ENCODE results near the gene ADAD2. TPM values are rescaled to one million over a fixed set of nuclear protein-coding genes. Genes with fewer than 3 reads are reported as not detected.

ADAD2 gene
- total RNA-seq, 2 experiments from 2014 or later, result 0.30 to 0.45 TPM

DNA sequence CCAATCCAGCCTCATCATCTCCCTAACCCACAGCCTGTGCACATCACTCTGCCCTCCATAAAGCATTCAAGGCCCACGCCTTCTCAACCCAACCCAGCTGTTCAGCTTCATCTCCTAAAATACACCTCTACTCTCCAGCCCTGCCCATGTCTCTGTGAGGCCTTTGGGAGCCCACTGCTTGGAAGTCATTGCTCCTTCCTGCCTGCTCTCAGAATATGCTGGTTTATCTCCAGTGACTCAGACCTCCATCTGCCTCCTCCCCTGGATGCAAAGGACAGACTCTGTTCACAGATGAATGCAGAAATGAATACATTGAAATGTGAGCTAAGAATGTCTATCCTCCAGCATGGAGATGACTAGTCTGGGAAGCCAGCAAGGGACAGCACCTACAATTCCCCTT is 29.9 kb downstream of the ADAD2 start:
- intact Hi-C loops (cut with micrococcal nuclease), result no loop called here
- H3K27me3 Mint-ChIP-seq (ENCODE audit: low read depth), result no peaks in the 10 kb centered on the region
- no peak overlapping the region for H3K27ac Mint-ChIP-seq
- H3K9me3 Mint-ChIP-seq, result no peaks in the 10 kb centered on the region
- H3K36me3 Mint-ChIP-seq (ENCODE audit: low read depth), result no peaks in the 10 kb centered on the region
- H3K4me1 Mint-ChIP-seq (ENCODE audit: low read depth), result no peaks in the 10 kb centered on the region
- H3K4me3 Mint-ChIP-seq, result no peak overlapping the region
- no peak for DNase-seq
- CTCF ChIA-PET, result no interaction called here

DNA sequence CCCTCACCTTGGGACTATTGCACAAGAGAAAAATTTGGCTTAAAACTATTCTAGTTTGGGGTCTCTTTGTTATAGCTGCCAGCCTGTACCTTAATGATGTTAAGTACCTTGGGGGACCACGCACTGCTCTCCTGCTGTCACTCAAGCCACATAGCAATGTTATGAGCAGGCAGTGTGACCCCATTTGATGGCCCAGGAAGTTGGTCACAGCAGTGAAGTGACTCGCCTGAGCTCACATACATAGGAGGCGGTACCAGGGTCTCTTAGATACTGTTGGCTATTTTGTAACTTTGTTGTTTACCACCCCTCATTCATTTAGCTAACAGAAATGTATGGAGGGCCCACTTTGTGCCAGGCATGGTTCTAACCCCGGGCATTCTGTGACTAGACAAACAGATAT is 32.5 kb downstream of the ADAD2 start:
- CTCF ChIA-PET, result no interaction called here
- no peaks in the 10 kb centered on the region for H3K4me1 Mint-ChIP-seq (ENCODE audit: low read depth)
- intact Hi-C loops (cut with micrococcal nuclease), result no loop called here

DNA sequence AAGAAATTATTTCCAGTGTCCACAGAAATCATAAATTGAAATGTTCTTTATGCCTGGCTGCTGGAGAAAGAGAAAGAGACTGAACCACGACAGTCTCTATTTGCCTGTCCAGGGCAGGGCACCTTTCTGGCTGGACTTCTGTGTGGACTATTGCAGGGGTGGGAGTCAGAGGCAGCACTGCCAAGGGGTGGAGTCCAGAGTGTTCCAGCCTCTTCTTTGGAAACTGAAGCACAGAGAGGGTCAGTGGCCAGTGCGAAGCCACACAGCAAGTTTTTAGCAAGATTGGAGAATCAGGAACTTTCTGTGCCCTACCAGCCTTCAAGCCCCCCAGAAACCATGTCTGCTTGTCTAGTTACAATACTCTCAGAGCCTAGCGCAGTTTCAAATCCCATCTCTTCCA is 33.6 kb downstream of the ADAD2 start:
- H3K36me3 Mint-ChIP-seq (ENCODE audit: low read depth), result no peaks in the 10 kb centered on the region
- H3K27ac Mint-ChIP-seq, result no peak overlapping the region
- no peak overlapping the region for H3K4me3 Mint-ChIP-seq
- no peak for DNase-seq
- CTCF ChIA-PET, result no interaction called here
- H3K9me3 Mint-ChIP-seq, result no peaks in the 10 kb centered on the region
- H3K27me3 Mint-ChIP-seq (ENCODE audit: low read depth), result peaks cover 5% of the 10 kb centered on the region
- H3K4me1 Mint-ChIP-seq (ENCODE audit: low read depth), result no peaks in the 10 kb centered on the region
- intact Hi-C loops (cut with micrococcal nuclease), result no loop called here

More for the DNA sequence above, 32.5 kb downstream of the ADAD2 start:
- Mint-ChIP-seq H3K4me3 (no peak overlapping the region), H3K9me3 (no peaks in the 10 kb centered on the region), H3K27me3 (ENCODE audit: low read depth) (peaks cover 5% of the 10 kb centered on the region), H3K36me3 (ENCODE audit: low read depth) (no peaks in the 10 kb centered on the region), H3K27ac (no peak overlapping the region)
- DNase-seq, result no peak

DNA sequence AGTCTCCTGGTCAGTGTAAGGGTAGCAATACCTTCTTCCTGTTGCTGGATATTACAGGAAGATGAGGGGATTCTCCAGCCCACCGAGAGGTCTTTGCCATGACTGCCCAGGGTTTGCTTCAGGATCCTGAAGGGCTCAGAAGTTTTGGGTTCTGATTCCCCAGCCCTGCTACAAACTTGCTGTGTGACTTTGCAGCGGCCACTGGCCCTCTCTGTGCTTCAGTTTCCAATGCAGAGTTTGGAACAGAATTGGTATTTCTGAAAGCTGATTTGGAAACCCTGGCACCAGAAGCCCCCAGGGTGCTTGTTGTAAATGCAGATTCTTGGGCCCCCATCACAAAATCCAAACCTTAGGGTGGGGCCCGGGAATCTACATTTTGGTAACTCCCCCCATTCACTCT is 34.2 kb downstream of the ADAD2 start:
- no peaks in the 10 kb centered on the region for H3K9me3 Mint-ChIP-seq
- no peak overlapping the region for H3K4me3 Mint-ChIP-seq
- DNase-seq, result no peak
- intact Hi-C loops (cut with micrococcal nuclease), result no loop called here
- H3K36me3 Mint-ChIP-seq (ENCODE audit: low read depth), result no peaks in the 10 kb centered on the region
- H3K27me3 Mint-ChIP-seq (ENCODE audit: low read depth), result peaks cover 5% of the 10 kb centered on the region
- CTCF ChIA-PET, result interaction anchor here (0.6 to 0.7 kb wide), 2 partner anchors 44 to 88 kb away, joined by 3 to 4 read pairs; no protein-coding TSS in a partner anchor
- no peak overlapping the region for H3K27ac Mint-ChIP-seq
- H3K4me1 Mint-ChIP-seq (ENCODE audit: low read depth), result no peaks in the 10 kb centered on the region

DNA sequence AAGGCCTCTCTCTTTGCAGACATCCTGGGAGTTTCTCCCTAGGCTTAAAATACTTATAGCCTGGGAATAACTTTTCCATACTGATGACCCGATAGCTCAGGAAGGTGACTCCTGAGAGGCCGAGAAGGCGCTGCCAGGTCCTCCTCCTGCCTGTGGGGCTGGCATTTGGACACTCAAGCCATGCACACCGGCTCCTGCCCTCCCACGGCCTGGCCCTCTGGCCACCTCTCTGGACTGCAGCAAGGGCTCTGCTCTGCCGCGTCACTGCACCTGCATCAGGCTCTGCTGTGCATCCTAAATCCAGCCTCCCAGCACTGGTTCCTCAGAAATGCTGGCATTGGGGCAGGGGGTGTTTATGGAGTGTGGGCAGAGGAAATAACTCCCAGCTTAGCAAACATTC is 34.6 kb downstream of the ADAD2 start:
- no peaks in the 10 kb centered on the region for H3K4me1 Mint-ChIP-seq (ENCODE audit: low read depth)
- CTCF ChIA-PET, result interaction anchor here (0.6 to 0.7 kb wide), 2 partner anchors 43 to 88 kb away, joined by 3 to 4 read pairs; no protein-coding TSS in a partner anchor
- H3K9me3 Mint-ChIP-seq, result no peaks in the 10 kb centered on the region
- H3K27ac Mint-ChIP-seq, result no peak overlapping the region
- H3K27me3 Mint-ChIP-seq (ENCODE audit: low read depth), result peaks cover 5% of the 10 kb centered on the region
- no peak for DNase-seq
- no peaks in the 10 kb centered on the region for H3K36me3 Mint-ChIP-seq (ENCODE audit: low read depth)
- H3K4me3 Mint-ChIP-seq, result no peak overlapping the region
- intact Hi-C loops (cut with micrococcal nuclease), result no loop called here

DNA sequence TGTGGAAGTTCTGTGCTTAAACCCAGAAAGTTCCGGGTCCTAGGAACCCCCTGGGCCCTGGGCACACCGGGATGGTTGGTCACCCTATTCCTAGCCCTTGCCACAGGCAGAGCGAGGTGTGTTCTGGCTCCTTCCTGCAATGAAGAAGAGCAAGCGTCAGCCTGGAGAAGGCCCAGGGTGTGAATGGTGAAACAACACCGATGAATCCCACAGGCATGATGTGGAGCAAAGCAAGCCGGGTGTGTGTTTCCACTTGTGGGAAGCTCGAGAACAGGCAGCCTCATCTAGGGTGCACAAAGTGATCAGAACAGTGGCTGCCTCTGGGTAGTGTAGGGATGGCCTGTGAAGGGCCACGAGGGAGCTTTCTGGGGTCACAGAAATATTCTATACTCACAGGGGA is 35.1 kb downstream of the ADAD2 start:
- H3K4me1 Mint-ChIP-seq (ENCODE audit: low read depth), result no peaks in the 10 kb centered on the region
- H3K36me3 Mint-ChIP-seq (ENCODE audit: low read depth), result no peaks in the 10 kb centered on the region
- H3K4me3 Mint-ChIP-seq, result no peak overlapping the region
- intact Hi-C loops (cut with micrococcal nuclease), result no loop called here
- CTCF ChIA-PET, result interaction anchor here (0.6 to 0.7 kb wide), 2 partner anchors 43 to 87 kb away, joined by 3 to 4 read pairs; no protein-coding TSS in a partner anchor
- DNase-seq, result no peak
- peaks cover 5% of the 10 kb centered on the region for H3K27me3 Mint-ChIP-seq (ENCODE audit: low read depth)
- no peak overlapping the region for H3K27ac Mint-ChIP-seq
- no peaks in the 10 kb centered on the region for H3K9me3 Mint-ChIP-seq

DNA sequence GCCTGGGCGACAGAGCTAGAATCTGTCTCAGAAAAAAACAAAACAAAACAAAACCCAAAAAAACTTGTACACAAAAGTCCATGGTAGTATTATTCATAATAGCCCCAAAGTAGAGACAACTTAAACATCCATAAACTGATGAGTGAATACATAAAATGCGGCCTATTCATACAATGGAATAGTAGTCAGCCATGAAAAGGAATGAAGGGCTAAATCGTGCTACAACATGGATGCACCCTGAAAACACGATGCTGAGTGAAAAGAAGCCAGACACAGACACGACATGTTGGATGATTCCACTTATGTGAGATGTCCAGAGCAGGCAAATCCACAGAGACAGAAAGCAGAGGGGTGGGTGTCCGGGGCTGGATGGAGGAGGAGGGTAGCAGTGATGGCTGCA is 36.6 kb downstream of the ADAD2 start:
- Mint-ChIP-seq H3K4me3 (no peak overlapping the region), H3K27me3 (ENCODE audit: low read depth) (peaks cover 5% of the 10 kb centered on the region), H3K36me3 (ENCODE audit: low read depth) (no peaks in the 10 kb centered on the region), H3K9me3 (no peaks in the 10 kb centered on the region), H3K4me1 (ENCODE audit: low read depth) (no peaks in the 10 kb centered on the region), H3K27ac (no peak overlapping the region)
- intact Hi-C loops (cut with micrococcal nuclease), result no loop called here
- CTCF ChIA-PET, result no interaction called here
- no peak for DNase-seq

DNA sequence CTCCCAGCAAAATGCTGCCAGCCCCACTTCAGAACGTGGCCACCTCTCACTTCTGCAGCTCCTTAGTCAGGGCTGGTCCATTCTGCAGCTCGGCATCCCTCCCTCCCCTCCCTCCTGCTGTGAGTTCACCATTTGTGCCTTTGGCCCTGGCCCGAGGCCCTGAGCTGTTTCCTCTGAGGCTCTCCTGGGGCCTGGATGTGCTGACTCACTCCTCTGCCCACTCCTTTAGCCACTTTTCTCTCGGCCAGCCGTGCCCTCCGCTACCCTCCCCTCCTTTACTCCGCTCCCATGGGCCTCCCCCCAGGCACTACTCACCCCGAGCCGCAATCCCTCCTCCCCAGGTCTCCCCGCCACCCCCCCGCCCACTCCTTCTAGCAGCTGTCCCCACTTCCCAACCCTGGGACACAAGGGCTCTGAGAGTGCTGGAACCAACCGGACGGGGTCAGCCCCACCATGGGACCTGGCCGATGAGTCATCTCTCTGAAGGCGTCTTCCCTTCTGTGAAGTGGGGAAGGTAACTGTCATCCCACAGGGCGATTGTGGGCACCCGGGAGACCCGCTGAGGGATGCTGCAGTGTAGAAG is 37.4 kb downstream of the ADAD2 start:
- DNase-seq, result no peak

DNA sequence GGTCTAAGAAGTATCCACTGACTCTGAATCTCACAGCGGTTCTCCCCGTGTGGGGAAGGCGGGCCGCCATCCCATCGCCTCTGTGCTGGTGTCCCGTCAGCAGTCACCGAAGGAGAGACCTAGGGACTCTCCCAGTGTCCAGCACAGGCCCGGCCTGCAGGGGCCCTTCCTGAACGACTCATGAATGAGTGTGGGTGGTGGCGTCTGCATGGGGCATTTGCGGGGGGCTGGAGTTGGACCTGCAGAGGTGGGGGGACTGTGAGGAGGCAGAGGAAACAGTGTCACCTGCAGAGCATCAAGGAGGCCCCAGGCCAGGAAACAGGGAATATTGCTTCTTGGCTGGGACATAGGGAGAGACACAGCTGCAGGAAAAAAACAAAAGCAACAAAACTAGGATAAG is 38.5 kb downstream of the ADAD2 start:
- Mint-ChIP-seq H3K27ac (no peak overlapping the region), H3K9me3 (no peaks in the 10 kb centered on the region), H3K27me3 (ENCODE audit: low read depth) (peaks cover 8% of the 10 kb centered on the region), H3K4me3 (no peak overlapping the region), H3K36me3 (ENCODE audit: low read depth) (no peaks in the 10 kb centered on the region), H3K4me1 (ENCODE audit: low read depth) (no peaks in the 10 kb centered on the region)
- CTCF ChIA-PET, result no interaction called here
- DNase-seq, result no peak
- intact Hi-C loops (cut with micrococcal nuclease), result no loop called here

More for the DNA sequence above, 37.4 kb downstream of the ADAD2 start:
- no peaks in the 10 kb centered on the region for H3K36me3 Mint-ChIP-seq (ENCODE audit: low read depth)
- no peaks in the 10 kb centered on the region for H3K9me3 Mint-ChIP-seq
- intact Hi-C loops (cut with micrococcal nuclease), result no loop called here
- H3K27me3 Mint-ChIP-seq (ENCODE audit: low read depth), result peaks cover 5% of the 10 kb centered on the region
- H3K27ac Mint-ChIP-seq, result no peak overlapping the region
- H3K4me3 Mint-ChIP-seq, result no peak overlapping the region
- CTCF ChIA-PET, result no interaction called here
- H3K4me1 Mint-ChIP-seq (ENCODE audit: low read depth), result no peaks in the 10 kb centered on the region

DNA sequence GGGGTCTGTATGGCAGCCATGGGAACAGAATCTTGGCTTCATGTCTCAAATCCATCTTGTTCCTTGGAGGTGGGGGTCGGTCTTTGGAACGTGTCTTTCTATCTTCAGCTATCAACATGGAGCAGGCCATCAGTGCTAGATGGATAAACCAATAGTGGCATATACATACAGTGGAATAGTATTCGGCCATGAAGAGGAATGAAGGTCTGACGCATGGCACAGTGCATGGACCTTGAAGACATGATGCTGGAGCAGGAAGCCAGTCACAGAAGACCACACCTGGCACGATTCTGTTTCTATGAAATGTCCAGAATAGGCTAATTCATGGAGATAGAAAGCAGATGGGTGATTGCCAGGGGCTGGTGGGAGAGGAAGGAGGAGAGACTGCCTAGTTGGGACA is 41.1 kb downstream of the ADAD2 start:
- H3K4me1 Mint-ChIP-seq (ENCODE audit: low read depth), result no peaks in the 10 kb centered on the region
- CTCF ChIA-PET, result no interaction called here
- H3K9me3 Mint-ChIP-seq, result no peaks in the 10 kb centered on the region
- H3K27me3 Mint-ChIP-seq (ENCODE audit: low read depth), result peaks cover 8% of the 10 kb centered on the region
- DNase-seq, result no peak
- H3K36me3 Mint-ChIP-seq (ENCODE audit: low read depth), result no peaks in the 10 kb centered on the region
- no peak overlapping the region for H3K27ac Mint-ChIP-seq
- H3K4me3 Mint-ChIP-seq, result no peak overlapping the region
- intact Hi-C loops (cut with micrococcal nuclease), result no loop called here

DNA sequence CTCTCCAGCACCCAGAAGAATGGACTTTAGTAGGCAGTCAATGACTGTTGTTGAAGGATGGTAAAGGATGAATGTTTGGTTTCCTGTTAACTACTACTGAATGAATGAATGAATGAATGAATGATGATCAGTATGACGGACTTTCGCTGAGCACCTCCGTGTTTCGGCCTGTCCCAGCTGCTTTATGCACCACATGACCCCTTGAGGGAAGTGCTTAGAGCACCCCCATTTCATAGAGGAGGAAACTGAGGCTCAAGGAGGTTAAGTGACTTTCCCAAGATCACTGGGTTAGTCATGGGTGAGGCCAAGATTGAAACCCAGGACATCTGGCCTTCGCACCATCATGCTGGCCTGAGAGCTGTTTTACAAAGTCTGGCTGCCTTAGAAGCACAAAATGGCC is 42.0 kb downstream of the ADAD2 start:
- intact Hi-C loops (cut with micrococcal nuclease), result no loop called here
- no peak overlapping the region for H3K4me3 Mint-ChIP-seq
- H3K36me3 Mint-ChIP-seq (ENCODE audit: low read depth), result no peaks in the 10 kb centered on the region
- H3K9me3 Mint-ChIP-seq, result no peaks in the 10 kb centered on the region
- no peaks in the 10 kb centered on the region for H3K4me1 Mint-ChIP-seq (ENCODE audit: low read depth)
- no peak for DNase-seq
- CTCF ChIA-PET, result interaction anchor here (0.5 to 0.6 kb wide), 2 partner anchors 57 to 567 kb away, joined by 3 read pairs; no protein-coding TSS in a partner anchor
- peaks cover 4% of the 10 kb centered on the region for H3K27me3 Mint-ChIP-seq (ENCODE audit: low read depth)
- no peak overlapping the region for H3K27ac Mint-ChIP-seq

DNA sequence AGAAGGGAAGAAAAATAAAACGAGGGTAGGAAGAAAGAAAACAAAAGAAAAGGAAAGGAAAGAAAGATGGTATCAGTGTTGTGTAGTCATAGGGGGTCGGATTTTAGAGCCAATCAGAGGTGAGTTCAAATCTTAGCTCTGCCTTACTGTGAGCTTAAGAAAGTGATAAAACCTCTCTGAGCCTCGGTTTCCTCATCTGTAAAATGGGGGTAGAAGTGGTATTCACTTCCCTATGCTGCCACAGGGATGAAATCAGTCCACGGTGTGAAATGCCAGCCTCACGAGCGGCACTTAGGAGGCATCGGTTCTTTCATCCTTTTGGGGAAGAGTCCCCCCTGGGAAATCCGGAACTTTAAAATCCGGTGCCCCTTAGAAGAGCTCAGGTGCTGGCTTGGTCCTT is 42.8 kb downstream of the ADAD2 start:
- DNase-seq, result no peak
- no peaks in the 10 kb centered on the region for H3K9me3 Mint-ChIP-seq
- intact Hi-C loops (cut with micrococcal nuclease), result no loop called here
- no peak overlapping the region for H3K4me3 Mint-ChIP-seq
- H3K27ac Mint-ChIP-seq, result no peak overlapping the region
- CTCF ChIA-PET, result interaction anchor here (0.6 kb wide), 1 partner anchor 566 kb away, joined by 3 read pairs; no protein-coding TSS in a partner anchor
- no peaks in the 10 kb centered on the region for H3K4me1 Mint-ChIP-seq (ENCODE audit: low read depth)
- H3K27me3 Mint-ChIP-seq (ENCODE audit: low read depth), result peaks cover 5% of the 10 kb centered on the region
- H3K36me3 Mint-ChIP-seq (ENCODE audit: low read depth), result no peaks in the 10 kb centered on the region

DNA sequence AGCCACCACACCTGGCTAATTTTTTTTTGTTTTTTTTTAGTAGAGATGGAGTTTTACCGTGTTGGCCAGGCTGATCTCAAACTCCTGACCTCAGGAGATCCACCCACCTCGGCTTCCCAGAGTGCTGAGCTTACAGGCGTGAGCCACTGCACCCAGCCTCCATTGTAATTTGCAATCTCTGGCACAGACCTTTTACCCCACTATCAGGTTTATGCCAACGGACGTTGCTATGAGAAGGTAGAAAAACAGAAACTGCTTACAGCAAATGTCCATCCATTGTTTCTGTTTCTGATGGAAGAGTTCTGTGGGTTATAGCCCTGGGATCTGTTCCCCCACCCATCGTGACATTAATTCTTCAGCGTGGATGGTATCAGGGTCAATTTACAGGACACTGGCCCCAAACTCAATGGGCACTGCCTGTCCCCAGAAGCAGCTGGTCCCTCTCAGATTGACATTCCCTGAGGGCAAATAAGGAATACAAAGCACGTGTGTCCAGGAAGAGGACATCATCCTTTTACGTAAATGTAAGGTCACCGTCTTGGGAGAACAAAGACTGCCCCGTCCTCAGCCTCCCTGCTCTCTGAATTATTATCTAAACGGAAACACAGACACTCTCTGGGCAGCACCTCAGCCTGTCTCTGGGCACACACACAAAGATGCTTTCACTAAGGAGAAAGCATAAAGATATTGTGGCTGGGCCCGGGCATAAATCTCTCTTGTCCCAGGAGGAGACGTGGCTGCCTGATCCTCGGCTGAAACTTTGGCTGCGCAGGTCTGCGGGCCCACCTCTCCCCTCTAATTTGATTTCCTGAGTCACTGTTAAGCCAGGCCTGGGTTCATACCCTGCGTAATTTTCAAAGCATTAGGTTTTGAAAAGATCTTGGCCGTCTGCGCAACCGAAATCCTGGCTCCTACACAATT is 43.6 kb downstream of the ADAD2 start:
- CTCF ChIA-PET, result no interaction called here
- no peak for DNase-seq
- Mint-ChIP-seq H3K9me3 (no peaks in the 10 kb centered on the region), H3K27ac (no peak overlapping the region), H3K4me1 (ENCODE audit: low read depth) (no peaks in the 10 kb centered on the region), H3K27me3 (ENCODE audit: low read depth) (peaks cover 11% of the 10 kb centered on the region), H3K4me3 (no peak overlapping the region), H3K36me3 (ENCODE audit: low read depth) (no peaks in the 10 kb centered on the region)
- intact Hi-C loops (cut with micrococcal nuclease), result no loop called here

Data from activated naive CD4-positive, alpha-beta T cell treated with anti-CD3 and anti-CD28 coated beads for 36 hours (primary cell).